ENCODE results near the gene DOLPP1. TPM values are rescaled to one million over a fixed set of nuclear protein-coding genes. Genes with fewer than 3 reads are reported as not detected.

The DOLPP1 gene
- total and polyA plus RNA-seq, 8 donors, result 13.4 to 19.6 (median 15.2) TPM

DNA sequence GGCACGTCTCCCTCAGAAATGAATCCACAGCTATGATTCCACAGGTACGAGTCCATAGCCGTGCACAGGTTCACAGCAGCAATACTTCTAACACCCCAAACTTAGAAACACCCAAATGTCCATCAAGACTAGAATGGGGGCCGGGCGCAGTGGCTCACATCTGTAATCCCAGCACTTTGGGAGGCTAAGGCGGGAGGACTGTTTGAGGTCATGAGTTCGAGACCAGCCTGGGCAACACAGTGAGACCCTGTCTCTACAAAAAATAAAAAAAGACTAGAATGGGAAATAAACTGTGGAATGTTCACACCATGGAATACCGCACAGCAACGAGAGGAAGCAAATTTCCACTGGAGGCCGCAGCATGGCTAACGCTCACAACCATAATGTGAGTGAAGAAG lies 4.3 kb upstream of the DOLPP1 start:
- peaks cover 8 to 14% of the 10 kb centered on the region in 2 donors for H3K4me1 ChIP-seq
- H3K27ac ChIP-seq, result no peak overlapping the region
- intact Hi-C loops (cut with DNase I), result no loop called here
- H3K4me3 ChIP-seq, result no peak overlapping the region
- no peaks in the 10 kb centered on the region for H3K9me3 ChIP-seq
- H3K36me3 ChIP-seq, result peaks cover 0 to 1% of the 10 kb centered on the region in 2 donors
- DNase-seq (no peak), ATAC-seq (no peak)
- TF ChIP-seq CTCF (IDR thresholded peaks at IDR 0.05), result no peak
- no peaks in the 10 kb centered on the region for H3K27me3 ChIP-seq

- intact Hi-C loops (cut with DNase I), result no loop called here
- no peak overlapping the region for H3K27ac ChIP-seq
- no peak for TF ChIP-seq CTCF (IDR thresholded peaks at IDR 0.05)
- no peaks in the 10 kb centered on the region for H3K36me3 ChIP-seq
- DNase-seq, result no peak
- H3K4me3 ChIP-seq, result no peak overlapping the region
- ATAC-seq, result no peak
- peaks cover 14 to 17% of the 10 kb centered on the region in 2 donors for H3K4me1 ChIP-seq
- no peaks in the 10 kb centered on the region for H3K9me3 ChIP-seq
- no peaks in the 10 kb centered on the region for H3K27me3 ChIP-seq
These were observed 3.7 kb upstream of the DOLPP1 start for GRCh38 chr9:129077236-129077635.

DNA sequence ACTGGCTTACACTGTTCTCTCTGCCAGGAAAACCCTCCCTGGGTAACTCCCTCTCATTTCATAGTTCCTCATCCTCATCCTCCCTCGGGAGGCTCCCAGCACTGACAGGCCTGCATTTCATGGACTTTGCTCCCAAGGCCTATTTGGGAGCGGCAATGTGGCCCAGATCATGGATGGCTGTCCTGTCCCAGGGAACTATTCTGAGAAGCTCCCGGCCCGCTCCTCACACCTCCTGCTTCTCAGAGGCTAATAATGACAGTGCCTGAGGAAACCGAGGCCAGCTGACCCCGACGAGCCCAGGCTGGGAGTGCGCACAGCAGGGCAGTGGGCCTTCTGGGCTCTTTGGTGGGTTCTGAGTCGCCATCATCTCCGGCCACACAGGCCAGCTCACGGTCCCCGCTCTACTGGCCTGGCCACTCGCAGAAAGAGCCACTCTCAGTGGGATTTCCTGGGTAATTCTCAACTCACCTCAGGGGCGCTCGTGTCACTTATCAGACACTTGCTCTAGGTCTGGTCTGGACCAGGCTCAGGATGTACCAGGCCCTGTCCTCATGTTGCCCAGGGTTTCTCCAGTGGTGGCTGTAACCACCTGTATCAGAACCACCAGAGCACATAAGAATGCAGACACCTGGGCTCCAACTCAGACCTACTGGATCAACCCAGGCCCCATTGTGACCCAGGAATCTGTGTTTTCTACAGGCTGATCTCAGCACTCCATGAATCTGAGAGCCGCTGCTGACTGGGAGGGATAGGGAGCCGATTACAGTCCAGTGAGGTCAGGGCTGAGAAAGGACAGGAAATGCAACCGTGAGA lies 2.0 kb upstream of the DOLPP1 start:
- no peak for ATAC-seq
- H3K27me3 ChIP-seq, result no peaks in the 10 kb centered on the region
- no peak for DNase-seq
- intact Hi-C loops (cut with DNase I), result no loop called here
- no peaks in the 10 kb centered on the region for H3K9me3 ChIP-seq
- H3K36me3 ChIP-seq, result no peaks in the 10 kb centered on the region
- no peak overlapping the region for H3K27ac ChIP-seq
- no peak for TF ChIP-seq CTCF (IDR thresholded peaks at IDR 0.05)
- H3K4me3 ChIP-seq, result no peak overlapping the region
- H3K4me1 ChIP-seq, result peaks cover 14 to 22% of the 10 kb centered on the region in 2 donors

GRCh38 chr9:129079829-129080228 lies 1.1 kb upstream of the DOLPP1 start:
- Histone ChIP-seq H3K27me3 (no peaks in the 10 kb centered on the region), H3K9me3 (no peaks in the 10 kb centered on the region), H3K36me3 (peaks cover 0 to 5% of the 10 kb centered on the region in 2 donors), H3K4me3 (peak overlapping the region in 1 of 2 donors; percentile 91), H3K4me1 (peaks cover 14 to 22% of the 10 kb centered on the region in 2 donors), H3K27ac (no peak overlapping the region)
- no peak for ATAC-seq
- intact Hi-C loops (cut with DNase I), result no loop called here
- no peak for DNase-seq
- TF ChIP-seq CTCF (IDR thresholded peaks at IDR 0.05), result no peak

DNA sequence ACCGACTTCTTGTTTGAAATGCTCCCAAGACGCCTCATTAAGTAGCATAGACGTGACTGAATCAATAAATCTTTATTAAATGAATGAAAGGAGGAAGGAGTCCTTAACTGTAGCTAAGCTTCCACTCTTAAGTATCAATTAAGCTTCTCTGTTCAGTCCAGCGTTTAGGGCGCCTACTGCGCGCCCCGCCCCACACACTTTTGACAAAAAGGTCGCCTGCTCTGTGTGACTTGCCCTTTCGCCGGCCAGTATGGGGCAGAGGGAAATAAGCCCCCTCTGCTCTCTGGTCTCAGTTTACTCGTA lies 662 bp upstream of the DOLPP1 start:
- DNase-seq (no peak), ATAC-seq (no peak)
- peak overlapping the region in 1 of 2 donors; percentile 90 for H3K27ac ChIP-seq
- H3K4me3 ChIP-seq, result peak overlapping the region; percentile 85 to 91
- intact Hi-C loops (cut with DNase I), result no loop called here
- peaks cover 14 to 22% of the 10 kb centered on the region in 2 donors for H3K4me1 ChIP-seq
- no peaks in the 10 kb centered on the region for H3K27me3 ChIP-seq
- H3K9me3 ChIP-seq, result no peaks in the 10 kb centered on the region
- H3K36me3 ChIP-seq, result peaks cover 0 to 10% of the 10 kb centered on the region in 2 donors
- TF ChIP-seq CTCF (IDR thresholded peaks at IDR 0.05), result no peak
